ENCODE measurements around the gene AK1. TPM values are rescaled to one million over a fixed set of nuclear protein-coding genes. Genes with fewer than 3 reads are reported as not detected.
"Not testable (repeated sequence)": the region's sequence is repeated elsewhere in the genome, so short reads cannot be mapped to it uniquely, and the experiment has no call there.

Gene AK1
- polyA plus RNA-seq, 1 experiment = 102 TPM

GRCh38 chr9:127884427-127884911, 7.0 kb upstream of the AK1 start:
- Histone ChIP-seq H3K27me3 (ENCODE audit: control insufficient read depth, insufficient read depth, low read length) (no peaks in the 10 kb centered on the region), H3K36me3 (ENCODE audit: control insufficient read depth, insufficient read depth, low read length) (peaks cover 25% of the 10 kb centered on the region), H3K4me3 (ENCODE audit: low read depth, low read length) (no peak overlapping the region)
- DNase-seq (ENCODE audit: low read depth) = no peak
- ChIA-PET POLR2A (no interaction called here), CTCF (no interaction called here)
- no peak for TF ChIP-seq CTCF (IDR thresholded peaks at IDR 0.05; ENCODE audit: insufficient read depth, low read depth, low read length)

- no peak for DNase-seq (ENCODE audit: low read depth)
- TF ChIP-seq CTCF (IDR thresholded peaks at IDR 0.05; ENCODE audit: insufficient read depth, low read depth, low read length) = no peak
- POLR2A ChIA-PET = no interaction called here
- CTCF ChIA-PET = interaction anchor here (0.9 kb wide), 1 partner anchor 14 kb away, joined by 3 read pairs; no protein-coding TSS in a partner anchor
- peaks cover 25% of the 10 kb centered on the region for H3K36me3 ChIP-seq (ENCODE audit: control insufficient read depth, insufficient read depth, low read length)
- no peaks in the 10 kb centered on the region for H3K27me3 ChIP-seq (ENCODE audit: control insufficient read depth, insufficient read depth, low read length)
- H3K4me3 ChIP-seq (ENCODE audit: low read depth, low read length) = no peak overlapping the region
These were observed 6.5 kb upstream of the AK1 start for GRCh38 chr9:127883959-127884358.

- ChIA-PET CTCF (interaction anchor here (1.3 kb wide), 2 partner anchors 15 to 147 kb away, joined by 3 to 4 read pairs; partner anchors contain the start of gene TOR2A), POLR2A (interaction anchor here (0.6 kb wide), 1 partner anchor 11 kb away, joined by 3 read pairs; no protein-coding TSS in a partner anchor)
- not testable (repeated sequence) for H3K4me3 ChIP-seq (ENCODE audit: low read depth, low read length); DNase-seq (ENCODE audit: low read depth); H3K27me3 ChIP-seq (ENCODE audit: control insufficient read depth, insufficient read depth, low read length)
- peaks cover 17% of the 10 kb centered on the region for H3K36me3 ChIP-seq (ENCODE audit: control insufficient read depth, insufficient read depth, low read length)
These were observed 4.2 kb upstream of the AK1 start for GRCh38 chr9:127881715-127882114.

- no peak for TF ChIP-seq CTCF (IDR thresholded peaks at IDR 0.05; ENCODE audit: insufficient read depth, low read depth, low read length)
- POLR2A ChIA-PET = no interaction called here
- peaks cover 7% of the 10 kb centered on the region for H3K36me3 ChIP-seq (ENCODE audit: control insufficient read depth, insufficient read depth, low read length)
- CTCF ChIA-PET = no interaction called here
- no peak for DNase-seq (ENCODE audit: low read depth)
- no peaks in the 10 kb centered on the region for H3K27me3 ChIP-seq (ENCODE audit: control insufficient read depth, insufficient read depth, low read length)
- no peak overlapping the region for H3K4me3 ChIP-seq (ENCODE audit: low read depth, low read length)
These were observed 2.7 kb upstream of the AK1 start for GRCh38 chr9:127880143-127880542.

GRCh38 chr9:127878652-127879390, 1.3 kb upstream of the AK1 start:
- ChIA-PET POLR2A (no interaction called here), CTCF (interaction anchor here (0.8 to 1.6 kb wide), 3 partner anchors 9 to 144 kb away, joined by 3 to 5 read pairs (median 4); partner anchors contain the start of gene TOR2A)
- no peak for DNase-seq (ENCODE audit: low read depth)
- Histone ChIP-seq H3K4me3 (ENCODE audit: low read depth, low read length) (no peak overlapping the region), H3K36me3 (ENCODE audit: control insufficient read depth, insufficient read depth, low read length) (peaks cover 2% of the 10 kb centered on the region; the same call in 1 of the 2 replicates), H3K27me3 (ENCODE audit: control insufficient read depth, insufficient read depth, low read length) (no peaks in the 10 kb centered on the region)
- TF ChIP-seq CTCF (IDR thresholded peaks at IDR 0.05; ENCODE audit: insufficient read depth, low read depth, low read length) = no peak

Data from BJ (cell line).